ENCODE measurements around the gene CREB3L2. TPM values are rescaled to one million over a fixed set of nuclear protein-coding genes. Genes with fewer than 3 reads are reported as not detected.
A peak's percentile ranks its signal among the peaks of the same experiment; 100 is the strongest.

Gene CREB3L2
- total and polyA plus RNA-seq, 2 of the 13 experiments (the other 11 are each of a cell fraction or from before 2014, with no cell fraction given): 22.1 to 41.1 TPM

- FAIRE-seq: peak; percentile 4
- ChIA-PET POLR2A (no interaction called here), CTCF (ENCODE audit: low intra/inter-chr PET ratio, low total read pairs) (no interaction called here)
- TF ChIP-seq SCMH1 (CRISPR knock-in tag; IDR thresholded peaks at IDR 0.05; ENCODE audit: borderline replicate concordance): no peak
- TF ChIP-seq TOPORS (CRISPR knock-in tag; IDR thresholded peaks at IDR 0.05): no peak
- TF ChIP-seq ZNF160 (CRISPR knock-in tag; IDR thresholded peaks at IDR 0.05): no peak
- no peak for TF ChIP-seq SNAPC2 (CRISPR knock-in tag; IDR thresholded peaks at IDR 0.05)
- TF ChIP-seq GATAD2A (CRISPR knock-in tag; IDR thresholded peaks at IDR 0.05): 0 out of 2 replicates have a peak, but pooled peaks have one; percentile 43
- TF ChIP-seq ZNF256 (CRISPR knock-in tag; conservative IDR thresholded peaks at IDR 0.05): no peak
- no peak for TF ChIP-seq ELF3 (CRISPR knock-in tag; IDR thresholded peaks at IDR 0.05)
- TF ChIP-seq ZFP62 (CRISPR knock-in tag; IDR thresholded peaks at IDR 0.05): no peak
- no peak for TF ChIP-seq ZBTB7B (CRISPR knock-in tag; IDR thresholded peaks at IDR 0.05)
- TF ChIP-seq GFI1 (CRISPR knock-in tag; IDR thresholded peaks at IDR 0.05; ENCODE audit: borderline replicate concordance): peak; percentile 37; the same call in 1 of the 2 replicates
- TF ChIP-seq TEAD3 (CRISPR knock-in tag; optimal IDR thresholded peaks at IDR 0.05; ENCODE audit: borderline replicate concordance): peak; percentile 10
- peak; percentile 39; the same call in 1 of the 2 replicates for TF ChIP-seq RARA (CRISPR knock-in tag; IDR thresholded peaks at IDR 0.05)
- no peak for TF ChIP-seq POLR2AphosphoS2 (IDR thresholded peaks at IDR 0.05; ENCODE audit: low read depth, low read length)
- TF ChIP-seq MXI1 (IDR thresholded peaks at IDR 0.05; ENCODE audit: borderline replicate concordance, low read depth, low read length): no peak
- no peak for TF ChIP-seq ZNF574 (CRISPR knock-in tag; IDR thresholded peaks at IDR 0.05)
- TF ChIP-seq ZNF556 (CRISPR knock-in tag; IDR thresholded peaks at IDR 0.05; ENCODE audit: borderline replicate concordance): no peak
- TF ChIP-seq FOXP4 (CRISPR knock-in tag; IDR thresholded peaks at IDR 0.05): 0 out of 2 replicates have a peak, but pooled peaks have one; percentile 22
- TF ChIP-seq ARID5B (CRISPR knock-in tag; IDR thresholded peaks at IDR 0.05): peak; percentile 41; the same call in 1 of the 2 replicates
- TF ChIP-seq PPARG (CRISPR knock-in tag; conservative IDR thresholded peaks at IDR 0.05): no peak
Observed at GRCh38 chr7:138044897-138045296, 43.0 kb upstream of the CREB3L2 start.

More at GRCh38 chr7:138044897-138045296, 43.0 kb upstream of the CREB3L2 start:
- no peak overlapping the region for H3K4me3 ChIP-seq (replicated peaks in 1 of 3; ENCODE audit: insufficient read depth in 1 of 3, low read depth in 2 of 3, low read length in 3 of 3)
- in situ Hi-C loops (cut with HindIII; ENCODE audit: extremely low pct_ligation_motif_present, low pct_unique_long_range_greater_than_20kb) (no loop called here), intact Hi-C loops (cut with micrococcal nuclease; ENCODE audit: unreplicated experiment) (loop anchor here (1.0 kb wide), 1 partner anchor 142 kb away; no protein-coding TSS in a partner anchor)
- H3K27me3 ChIP-seq (ENCODE audit: control insufficient read depth in 1 of 2, insufficient read depth in 2 of 2, low read length in 2 of 2): no peaks in the 10 kb centered on the region
- H3K79me2 ChIP-seq (ENCODE audit: insufficient read depth, low read length): no peaks in the 10 kb centered on the region
- no peak for DNase-seq (ENCODE audit: low spot score)
- H3K4me1 ChIP-seq (ENCODE audit: insufficient read depth, low read length): peaks cover 38% of the 10 kb centered on the region
- no peak overlapping the region for H3K9ac ChIP-seq (ENCODE audit: insufficient read depth, low read depth, low read length)
- H3K4me2 ChIP-seq (ENCODE audit: low read depth, low read length): no peak overlapping the region
- no peak overlapping the region for H3K27ac ChIP-seq (ENCODE audit: extremely low read length, insufficient read depth, low read length)
- H3K9me3 ChIP-seq (ENCODE audit: low read length): no peaks in the 10 kb centered on the region
- BruUV-seq (replicated peaks): no TSS peak
- ATAC-seq: no peak
- H3K36me3 ChIP-seq (replicated peaks in 1 of 2; ENCODE audit: control insufficient read depth in 1 of 2, insufficient read depth in 2 of 2, low read length in 2 of 2): no peaks in the 10 kb centered on the region
- WGBS (ENCODE audit: low lambda C conversion rate): 94% methylated on average over 2 of the region's 2 CpGs
- no peak overlapping the region for H2AFZ ChIP-seq (ENCODE audit: low read length)
- H4K20me1 ChIP-seq (ENCODE audit: insufficient read depth, low read length): no peaks in the 10 kb centered on the region
